SK-N-SH treated with all-trans-retinoic acid at 6 μM for 48 hours (cell line): ENCODE results near the gene CYBA.

Source experiments
- ATAC-seq: fragments of 200-7000 bp; cut with Tn5 transposase; 3 replicates; pipeline ENCODE4 v1.9.1; 2020; ENCODE audit warnings: mild to moderate bottlenecking, moderate library complexity
- BACH2 ChIP-seq: fragments of 250-450 bp; sonication (Bioruptor Pico); IDR thresholded peaks from 2 replicates; pipeline ENCODE4 v1.9.0; 2021; ENCODE audit warnings: mild to moderate bottlenecking, borderline replicate concordance
- CSDC2 ChIP-seq: fragments of 250-450 bp; sonication (Bioruptor Pico); IDR thresholded peaks from 2 replicates; pipeline ENCODE4 v1.5.0; 2020; ENCODE audit warnings: mild to moderate bottlenecking, moderate library complexity
- GLIS3 ChIP-seq: fragments of 250-450 bp; sonication (Bioruptor Pico); IDR thresholded peaks from 2 replicates; pipeline ENCODE4 v1.5.0; 2020; ENCODE audit warnings: mild to moderate bottlenecking, moderate library complexity
- OSR1 ChIP-seq: fragments of 250-450 bp; sonication (Bioruptor Pico); IDR thresholded peaks from 2 replicates; pipeline ENCODE4 v1.8.0; 2022; ENCODE audit warnings: moderate library complexity, mild to moderate bottlenecking, inconsistent platforms
- PPARA ChIP-seq: fragments of 250-450 bp; sonication (Bioruptor Pico); IDR thresholded peaks from 2 replicates; pipeline ENCODE4 v1.5.0; 2020; ENCODE audit warnings: mild to moderate bottlenecking, borderline replicate concordance
- RARB ChIP-seq: fragments of 250-450 bp; sonication (Bioruptor Pico); IDR thresholded peaks from 2 replicates; pipeline ENCODE4 v1.8.0; 2021; ENCODE audit warnings: mild to moderate bottlenecking, moderate library complexity
- TCF4 ChIP-seq: fragments of 250-450 bp; sonication (Bioruptor Pico); IDR thresholded peaks from 2 replicates; pipeline ENCODE4 v1.8.0; 2021; ENCODE audit warnings: mild to moderate bottlenecking, moderate library complexity, borderline replicate concordance
- TOX ChIP-seq: fragments of 250-450 bp; sonication (Bioruptor Pico); IDR thresholded peaks from 2 replicates; pipeline ENCODE4 v1.8.0; 2021; ENCODE audit warnings: mild to moderate bottlenecking, moderate library complexity, borderline replicate concordance
- ZC3H10 ChIP-seq: fragments of 250-450 bp; sonication (Bioruptor Pico); IDR thresholded peaks from 2 replicates; pipeline ENCODE4 v1.5.1; 2021; ENCODE audit warnings: mild to moderate bottlenecking, moderate library complexity
- ZNF565 ChIP-seq: fragments of 450-650 bp; formaldehyde crosslinking; conservative IDR thresholded peaks from 2 replicates; pipeline ENCODE4 v1.5.0; 2020; ENCODE audit warnings: low read depth, mild to moderate bottlenecking, moderate library complexity
- ZNF70 ChIP-seq: fragments of 450-650 bp; formaldehyde crosslinking; IDR thresholded peaks from 2 replicates; pipeline ENCODE4 v1.5.0; 2020; ENCODE audit warnings: mild to moderate bottlenecking, moderate library complexity
- ZNF8 ChIP-seq: fragments of 450-650 bp; formaldehyde crosslinking; IDR thresholded peaks from 2 replicates; pipeline ENCODE4 v1.5.0; 2020; ENCODE audit warnings: mild to moderate bottlenecking, moderate library complexity
- TF ChIP-seq, protein P1 (sequence below): fragments of 250-450 bp; sonication (Bioruptor Pico); IDR thresholded peaks from 2 replicates; pipeline ENCODE4 v1.8.0; 2021; ENCODE audit warnings: low read depth, mild to moderate bottlenecking, moderate library complexity, borderline replicate concordance
- TF ChIP-seq, protein P2 (sequence below): fragments of 250-450 bp; sonication (Bioruptor Pico); IDR thresholded peaks from 2 replicates; pipeline ENCODE4 v1.8.0; 2020; ENCODE audit warnings: mild to moderate bottlenecking, moderate library complexity, borderline replicate concordance
- TF ChIP-seq, protein P3 (sequence below): fragments of 250-450 bp; sonication (Bioruptor Pico); IDR thresholded peaks from 2 replicates; pipeline ENCODE4 v1.5.1; 2021; ENCODE audit warnings: mild to moderate bottlenecking, moderate library complexity
- TF ChIP-seq, protein P4 (sequence below): fragments of 250-450 bp; sonication (Bioruptor Pico); IDR thresholded peaks from 2 replicates; pipeline ENCODE4 v1.5.0; 2020; ENCODE audit warnings: mild to moderate bottlenecking, moderate library complexity
- TF ChIP-seq, protein P5 (sequence below): fragments of 250-450 bp; sonication (Bioruptor Pico); IDR thresholded peaks from 2 replicates; pipeline ENCODE4 v1.5.1; 2020; ENCODE audit warnings: low read depth, mild to moderate bottlenecking, moderate library complexity

The CYBA gene

DNA sequence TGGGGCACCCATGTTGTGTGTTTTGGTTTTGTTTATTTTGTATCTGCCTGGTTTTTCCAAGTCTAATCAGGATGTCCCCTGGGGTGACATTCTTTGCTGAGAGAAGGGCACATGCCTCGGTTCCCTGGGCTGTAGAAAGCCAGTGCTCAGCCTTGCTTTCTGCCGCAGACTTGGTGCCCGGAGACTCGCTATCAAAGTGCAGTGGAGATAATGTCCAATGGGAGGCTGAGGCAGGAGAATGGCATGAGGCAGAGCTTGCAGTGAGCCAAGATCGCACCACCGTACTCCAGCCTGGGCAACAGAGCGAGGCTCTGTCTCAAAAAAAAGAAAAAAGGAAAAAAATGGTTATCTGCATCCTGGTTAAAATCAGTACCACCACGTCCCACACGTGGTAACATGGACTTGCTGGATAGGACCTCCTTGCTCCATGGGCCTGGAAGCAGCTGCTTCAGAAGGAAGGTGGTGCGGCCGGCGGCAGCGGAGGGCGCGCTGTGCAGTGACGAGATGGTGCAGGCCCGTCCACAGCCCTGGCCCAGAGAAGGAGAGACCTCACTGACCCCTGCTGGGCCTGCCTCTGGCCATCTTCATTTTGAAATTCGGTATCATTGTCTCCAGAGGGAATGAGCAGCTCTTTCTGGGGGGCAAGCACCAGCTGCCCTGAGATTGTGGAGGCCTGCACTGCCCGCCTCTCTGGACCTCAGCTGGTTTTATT is 31.7 kb downstream of the CYBA start:
- no peak for ATAC-seq
- TF ChIP-seq ZNF70 (CRISPR knock-in tag): no peak
- no peak for TF ChIP-seq BACH2 (CRISPR knock-in tag)
- no peak for TF ChIP-seq OSR1 (CRISPR knock-in tag)
- TF ChIP-seq ZC3H10 (CRISPR knock-in tag): no peak
- no peak for TF ChIP-seq GLIS3 (CRISPR knock-in tag)
- TF ChIP-seq TOX (CRISPR knock-in tag): no peak
- no peak for TF ChIP-seq PPARA
- TF ChIP-seq ZNF565: no peak
- TF ChIP-seq, all 23 proteins: peak for 0

DNA sequence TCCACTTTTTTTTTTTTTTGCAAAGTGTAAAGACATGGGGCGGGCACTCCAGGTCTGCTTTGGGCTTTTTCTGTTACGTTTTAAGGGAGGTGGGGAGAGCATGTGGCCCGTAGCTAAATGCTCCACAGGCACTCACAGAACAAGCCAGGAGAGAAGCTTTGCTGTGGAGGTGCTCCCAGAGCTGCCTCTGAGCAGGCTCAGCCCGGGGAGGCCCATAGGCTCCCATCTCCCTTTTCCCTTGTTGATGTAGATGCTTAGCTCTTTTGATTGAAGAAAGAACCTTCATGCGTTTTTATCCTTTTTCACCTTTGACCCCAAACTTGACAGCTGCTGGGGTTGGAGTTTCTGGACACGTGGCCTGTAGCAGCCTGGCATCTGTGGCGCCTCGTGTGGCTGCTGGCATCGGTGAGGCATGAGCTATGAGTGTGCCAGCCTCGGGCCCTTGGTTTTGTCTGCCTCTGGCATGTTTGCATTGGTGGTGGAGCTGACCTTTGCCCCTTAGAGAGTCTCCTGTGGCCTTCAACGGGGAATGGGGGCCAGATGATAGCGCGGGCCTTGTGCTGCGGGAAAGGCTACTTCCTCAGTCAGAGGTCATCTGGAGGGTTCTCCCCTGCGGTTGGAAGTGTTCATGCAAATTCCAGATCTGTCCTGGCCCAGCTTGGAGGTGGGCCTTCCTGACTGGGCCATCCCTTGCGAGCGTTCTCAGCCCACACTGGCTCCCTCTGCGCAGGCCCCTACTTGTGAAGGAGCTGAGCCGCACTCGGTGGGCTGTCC is 32.5 kb downstream of the CYBA start:
- TF ChIP-seq RARB (CRISPR knock-in tag) (no peak), ZNF565 (no peak), TOX (CRISPR knock-in tag) (no peak), ZNF70 (CRISPR knock-in tag) (no peak), CSDC2 (no peak), ZNF8 (CRISPR knock-in tag) (no peak), TCF4 (CRISPR knock-in tag) (no peak)
- TF ChIP-seq, protein P1, sequence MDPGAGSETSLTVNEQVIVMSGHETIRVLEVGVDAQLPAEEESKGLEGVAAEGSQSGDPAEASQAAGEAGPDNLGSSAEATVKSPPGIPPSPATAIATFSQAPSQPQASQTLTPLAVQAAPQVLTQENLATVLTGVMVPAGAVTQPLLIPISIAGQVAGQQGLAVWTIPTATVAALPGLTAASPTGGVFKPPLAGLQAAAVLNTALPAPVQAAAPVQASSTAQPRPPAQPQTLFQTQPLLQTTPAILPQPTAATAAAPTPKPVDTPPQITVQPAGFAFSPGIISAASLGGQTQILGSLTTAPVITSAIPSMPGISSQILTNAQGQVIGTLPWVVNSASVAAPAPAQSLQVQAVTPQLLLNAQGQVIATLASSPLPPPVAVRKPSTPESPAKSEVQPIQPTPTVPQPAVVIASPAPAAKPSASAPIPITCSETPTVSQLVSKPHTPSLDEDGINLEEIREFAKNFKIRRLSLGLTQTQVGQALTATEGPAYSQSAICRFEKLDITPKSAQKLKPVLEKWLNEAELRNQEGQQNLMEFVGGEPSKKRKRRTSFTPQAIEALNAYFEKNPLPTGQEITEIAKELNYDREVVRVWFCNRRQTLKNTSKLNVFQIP (CRISPR knock-in tag): no peak
- ATAC-seq: no peak

DNA sequence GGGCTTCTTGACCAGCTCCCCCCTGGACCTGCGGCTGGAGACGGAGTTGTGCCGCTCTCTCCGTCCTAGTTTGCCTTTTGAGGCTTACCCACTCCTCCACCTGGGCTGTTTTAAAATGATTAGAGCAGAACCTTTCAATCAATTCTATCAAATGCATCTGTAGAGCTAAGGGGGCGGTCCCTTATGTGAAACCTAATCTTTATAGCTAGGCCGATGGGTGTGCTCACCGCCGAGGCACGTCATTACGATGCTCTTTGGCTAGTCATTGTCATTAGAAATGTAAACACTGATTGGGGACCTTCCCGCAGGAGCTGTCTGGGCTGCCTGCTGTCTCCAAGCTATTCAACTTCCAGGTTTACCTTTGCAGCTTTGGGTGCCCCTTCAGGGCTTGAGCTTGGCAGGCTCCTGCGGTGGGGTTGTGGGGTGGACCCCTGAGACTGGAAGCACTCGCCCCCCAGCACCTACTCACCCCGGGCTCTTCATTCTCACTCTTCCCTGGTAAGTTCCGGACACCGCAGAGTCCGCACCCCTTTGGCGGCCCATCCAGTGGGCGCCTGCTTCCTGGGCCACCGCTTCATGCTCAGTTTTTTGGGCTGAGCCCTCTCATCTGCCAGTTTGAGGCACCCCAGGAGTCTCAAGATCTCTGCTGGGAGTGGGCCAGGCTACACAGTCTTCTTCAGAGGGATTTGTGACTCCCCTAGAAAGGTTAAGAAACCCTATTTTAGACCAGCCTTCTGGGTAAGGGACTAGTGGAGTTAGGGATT is 33.4 kb downstream of the CYBA start:
- ATAC-seq: no peak
- TF ChIP-seq GLIS3 (CRISPR knock-in tag): no peak
- TF ChIP-seq, protein P2, sequence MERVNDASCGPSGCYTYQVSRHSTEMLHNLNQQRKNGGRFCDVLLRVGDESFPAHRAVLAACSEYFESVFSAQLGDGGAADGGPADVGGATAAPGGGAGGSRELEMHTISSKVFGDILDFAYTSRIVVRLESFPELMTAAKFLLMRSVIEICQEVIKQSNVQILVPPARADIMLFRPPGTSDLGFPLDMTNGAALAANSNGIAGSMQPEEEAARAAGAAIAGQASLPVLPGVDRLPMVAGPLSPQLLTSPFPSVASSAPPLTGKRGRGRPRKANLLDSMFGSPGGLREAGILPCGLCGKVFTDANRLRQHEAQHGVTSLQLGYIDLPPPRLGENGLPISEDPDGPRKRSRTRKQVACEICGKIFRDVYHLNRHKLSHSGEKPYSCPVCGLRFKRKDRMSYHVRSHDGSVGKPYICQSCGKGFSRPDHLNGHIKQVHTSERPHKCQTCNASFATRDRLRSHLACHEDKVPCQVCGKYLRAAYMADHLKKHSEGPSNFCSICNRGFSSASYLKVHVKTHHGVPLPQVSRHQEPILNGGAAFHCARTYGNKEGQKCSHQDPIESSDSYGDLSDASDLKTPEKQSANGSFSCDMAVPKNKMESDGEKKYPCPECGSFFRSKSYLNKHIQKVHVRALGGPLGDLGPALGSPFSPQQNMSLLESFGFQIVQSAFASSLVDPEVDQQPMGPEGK (CRISPR knock-in tag): no peak
- TF ChIP-seq, protein P3, sequence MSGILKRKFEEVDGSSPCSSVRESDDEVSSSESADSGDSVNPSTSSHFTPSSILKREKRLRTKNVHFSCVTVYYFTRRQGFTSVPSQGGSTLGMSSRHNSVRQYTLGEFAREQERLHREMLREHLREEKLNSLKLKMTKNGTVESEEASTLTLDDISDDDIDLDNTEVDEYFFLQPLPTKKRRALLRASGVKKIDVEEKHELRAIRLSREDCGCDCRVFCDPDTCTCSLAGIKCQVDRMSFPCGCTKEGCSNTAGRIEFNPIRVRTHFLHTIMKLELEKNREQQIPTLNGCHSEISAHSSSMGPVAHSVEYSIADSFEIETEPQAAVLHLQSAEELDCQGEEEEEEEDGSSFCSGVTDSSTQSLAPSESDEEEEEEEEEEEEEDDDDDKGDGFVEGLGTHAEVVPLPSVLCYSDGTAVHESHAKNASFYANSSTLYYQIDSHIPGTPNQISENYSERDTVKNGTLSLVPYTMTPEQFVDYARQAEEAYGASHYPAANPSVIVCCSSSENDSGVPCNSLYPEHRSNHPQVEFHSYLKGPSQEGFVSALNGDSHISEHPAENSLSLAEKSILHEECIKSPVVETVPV (CRISPR knock-in tag): no peak
- TF ChIP-seq, protein P4, sequence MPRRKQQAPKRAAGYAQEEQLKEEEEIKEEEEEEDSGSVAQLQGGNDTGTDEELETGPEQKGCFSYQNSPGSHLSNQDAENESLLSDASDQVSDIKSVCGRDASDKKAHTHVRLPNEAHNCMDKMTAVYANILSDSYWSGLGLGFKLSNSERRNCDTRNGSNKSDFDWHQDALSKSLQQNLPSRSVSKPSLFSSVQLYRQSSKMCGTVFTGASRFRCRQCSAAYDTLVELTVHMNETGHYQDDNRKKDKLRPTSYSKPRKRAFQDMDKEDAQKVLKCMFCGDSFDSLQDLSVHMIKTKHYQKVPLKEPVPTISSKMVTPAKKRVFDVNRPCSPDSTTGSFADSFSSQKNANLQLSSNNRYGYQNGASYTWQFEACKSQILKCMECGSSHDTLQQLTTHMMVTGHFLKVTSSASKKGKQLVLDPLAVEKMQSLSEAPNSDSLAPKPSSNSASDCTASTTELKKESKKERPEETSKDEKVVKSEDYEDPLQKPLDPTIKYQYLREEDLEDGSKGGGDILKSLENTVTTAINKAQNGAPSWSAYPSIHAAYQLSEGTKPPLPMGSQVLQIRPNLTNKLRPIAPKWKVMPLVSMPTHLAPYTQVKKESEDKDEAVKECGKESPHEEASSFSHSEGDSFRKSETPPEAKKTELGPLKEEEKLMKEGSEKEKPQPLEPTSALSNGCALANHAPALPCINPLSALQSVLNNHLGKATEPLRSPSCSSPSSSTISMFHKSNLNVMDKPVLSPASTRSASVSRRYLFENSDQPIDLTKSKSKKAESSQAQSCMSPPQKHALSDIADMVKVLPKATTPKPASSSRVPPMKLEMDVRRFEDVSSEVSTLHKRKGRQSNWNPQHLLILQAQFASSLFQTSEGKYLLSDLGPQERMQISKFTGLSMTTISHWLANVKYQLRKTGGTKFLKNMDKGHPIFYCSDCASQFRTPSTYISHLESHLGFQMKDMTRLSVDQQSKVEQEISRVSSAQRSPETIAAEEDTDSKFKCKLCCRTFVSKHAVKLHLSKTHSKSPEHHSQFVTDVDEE (CRISPR knock-in tag): no peak
- TF ChIP-seq, protein P5, sequence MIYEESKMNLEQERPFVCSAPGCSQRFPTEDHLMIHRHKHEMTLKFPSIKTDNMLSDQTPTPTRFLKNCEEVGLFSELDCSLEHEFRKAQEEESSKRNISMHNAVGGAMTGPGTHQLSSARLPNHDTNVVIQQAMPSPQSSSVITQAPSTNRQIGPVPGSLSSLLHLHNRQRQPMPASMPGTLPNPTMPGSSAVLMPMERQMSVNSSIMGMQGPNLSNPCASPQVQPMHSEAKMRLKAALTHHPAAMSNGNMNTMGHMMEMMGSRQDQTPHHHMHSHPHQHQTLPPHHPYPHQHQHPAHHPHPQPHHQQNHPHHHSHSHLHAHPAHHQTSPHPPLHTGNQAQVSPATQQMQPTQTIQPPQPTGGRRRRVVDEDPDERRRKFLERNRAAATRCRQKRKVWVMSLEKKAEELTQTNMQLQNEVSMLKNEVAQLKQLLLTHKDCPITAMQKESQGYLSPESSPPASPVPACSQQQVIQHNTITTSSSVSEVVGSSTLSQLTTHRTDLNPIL (CRISPR knock-in tag): no peak
- no peak for TF ChIP-seq ZNF565
- TF ChIP-seq CSDC2: no peak
- no peak for TF ChIP-seq ZNF70 (CRISPR knock-in tag)
- no peak for TF ChIP-seq ZC3H10 (CRISPR knock-in tag)
